ENCODE data around the gene RPS27L. TPM values are rescaled to one million over a fixed set of nuclear protein-coding genes. Genes with fewer than 3 reads are reported as not detected.

The RPS27L gene
- total RNA-seq, 1 experiment from 2014 or later: 133 TPM

DNA sequence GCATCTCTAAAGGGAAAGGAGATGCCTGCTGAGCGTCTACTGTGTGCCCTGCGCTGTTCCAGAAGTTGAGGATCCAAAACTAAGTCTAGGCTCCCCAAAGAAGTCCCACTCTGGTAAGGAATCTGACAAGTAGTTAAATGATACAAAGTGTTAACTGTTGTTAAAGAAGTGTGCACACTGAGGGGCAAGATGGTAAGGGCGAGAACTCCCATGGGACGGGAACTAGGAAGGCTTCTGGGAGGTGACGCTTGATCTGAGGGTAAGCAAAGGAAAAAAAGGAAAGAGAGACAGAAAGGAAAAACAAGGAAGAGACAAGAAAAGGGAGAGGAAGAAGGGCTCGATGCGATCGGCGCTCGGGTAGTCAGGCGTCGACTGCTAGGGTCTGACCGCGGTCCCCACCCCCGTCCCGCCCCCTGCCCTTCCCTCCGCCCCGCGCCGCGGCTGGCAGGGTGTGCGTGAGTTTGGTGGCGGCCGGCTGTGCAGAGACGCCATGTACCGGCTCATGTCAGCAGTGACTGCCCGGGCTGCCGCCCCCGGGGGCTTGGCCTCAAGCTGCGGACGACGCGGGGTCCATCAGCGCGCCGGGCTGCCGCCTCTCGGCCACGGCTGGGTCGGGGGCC, 35.8 kb downstream of the RPS27L start, which contains the start of gene LACTB (continued):
- TF ChIP-seq, protein P1, sequence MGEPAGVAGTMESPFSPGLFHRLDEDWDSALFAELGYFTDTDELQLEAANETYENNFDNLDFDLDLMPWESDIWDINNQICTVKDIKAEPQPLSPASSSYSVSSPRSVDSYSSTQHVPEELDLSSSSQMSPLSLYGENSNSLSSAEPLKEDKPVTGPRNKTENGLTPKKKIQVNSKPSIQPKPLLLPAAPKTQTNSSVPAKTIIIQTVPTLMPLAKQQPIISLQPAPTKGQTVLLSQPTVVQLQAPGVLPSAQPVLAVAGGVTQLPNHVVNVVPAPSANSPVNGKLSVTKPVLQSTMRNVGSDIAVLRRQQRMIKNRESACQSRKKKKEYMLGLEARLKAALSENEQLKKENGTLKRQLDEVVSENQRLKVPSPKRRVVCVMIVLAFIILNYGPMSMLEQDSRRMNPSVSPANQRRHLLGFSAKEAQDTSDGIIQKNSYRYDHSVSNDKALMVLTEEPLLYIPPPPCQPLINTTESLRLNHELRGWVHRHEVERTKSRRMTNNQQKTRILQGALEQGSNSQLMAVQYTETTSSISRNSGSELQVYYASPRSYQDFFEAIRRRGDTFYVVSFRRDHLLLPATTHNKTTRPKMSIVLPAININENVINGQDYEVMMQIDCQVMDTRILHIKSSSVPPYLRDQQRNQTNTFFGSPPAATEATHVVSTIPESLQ (CRISPR knock-in tag; IDR thresholded peaks at IDR 0.05): no peak

DNA sequence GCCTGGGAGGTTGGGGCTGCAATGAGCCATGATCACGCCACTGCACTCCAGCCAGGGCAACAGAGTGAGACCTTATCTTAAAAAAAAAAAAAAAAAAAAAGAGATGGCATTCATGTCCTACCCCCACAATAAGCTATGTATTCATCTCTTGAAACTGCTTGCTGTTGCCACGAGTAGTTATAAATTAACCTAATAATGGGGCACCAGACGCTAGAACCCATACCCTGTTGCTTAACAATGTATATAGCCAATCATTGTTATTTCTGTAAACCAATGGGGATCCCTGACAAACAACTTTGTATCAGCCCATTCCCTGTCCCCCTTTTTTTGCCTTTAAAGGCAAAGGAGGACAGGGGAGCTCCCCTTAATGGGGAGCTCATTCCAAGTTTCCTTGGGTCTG, 38.4 kb downstream of the RPS27L start:
- Mint-ChIP-seq H3K4me1 (peaks cover 10% of the 10 kb centered on the region), H3K9me3 (peaks cover 14% of the 10 kb centered on the region), H3K36me3 (peaks cover 8% of the 10 kb centered on the region), H3K27ac (no peak overlapping the region), H3K4me3 (no peak overlapping the region), H3K27me3 (ENCODE audit: low read depth) (no peaks in the 10 kb centered on the region; the same call in 1 of the 2 replicates)
- POLR2A ChIA-PET: no interaction called here
- ATAC-seq (no peak), DNase-seq (ENCODE audit: low spot score) (no peak)
- CTCF ChIA-PET: no interaction called here
- TF ChIP-seq ZMAT4 (CRISPR knock-in tag; IDR thresholded peaks at IDR 0.05) (no peak), CTCF (IDR thresholded peaks at IDR 0.05) (no peak)

- no peaks in the 10 kb centered on the region; the same call in 1 of the 2 replicates for H3K27me3 Mint-ChIP-seq (ENCODE audit: low read depth)
- H3K27ac Mint-ChIP-seq: no peak overlapping the region
- H3K36me3 Mint-ChIP-seq: peaks cover 4% of the 10 kb centered on the region
- ChIA-PET POLR2A (interaction anchor here (1.0 kb wide), 1 partner anchor 43 kb away, joined by 3 read pairs; the partner anchor contains the start of gene RPS27L), CTCF (interaction anchor here (0.7 kb wide), 1 partner anchor 372 kb away, joined by 3 read pairs; no protein-coding TSS in a partner anchor)
- no peaks in the 10 kb centered on the region for H3K4me1 Mint-ChIP-seq
- no peak for ATAC-seq
- no peak overlapping the region for H3K4me3 Mint-ChIP-seq
- H3K9me3 Mint-ChIP-seq: peaks cover 6% of the 10 kb centered on the region
- DNase-seq (ENCODE audit: low spot score): no peak
- no peak for TF ChIP-seq CREB1 (CRISPR knock-in tag; IDR thresholded peaks at IDR 0.05)
- TF ChIP-seq, protein P2, sequence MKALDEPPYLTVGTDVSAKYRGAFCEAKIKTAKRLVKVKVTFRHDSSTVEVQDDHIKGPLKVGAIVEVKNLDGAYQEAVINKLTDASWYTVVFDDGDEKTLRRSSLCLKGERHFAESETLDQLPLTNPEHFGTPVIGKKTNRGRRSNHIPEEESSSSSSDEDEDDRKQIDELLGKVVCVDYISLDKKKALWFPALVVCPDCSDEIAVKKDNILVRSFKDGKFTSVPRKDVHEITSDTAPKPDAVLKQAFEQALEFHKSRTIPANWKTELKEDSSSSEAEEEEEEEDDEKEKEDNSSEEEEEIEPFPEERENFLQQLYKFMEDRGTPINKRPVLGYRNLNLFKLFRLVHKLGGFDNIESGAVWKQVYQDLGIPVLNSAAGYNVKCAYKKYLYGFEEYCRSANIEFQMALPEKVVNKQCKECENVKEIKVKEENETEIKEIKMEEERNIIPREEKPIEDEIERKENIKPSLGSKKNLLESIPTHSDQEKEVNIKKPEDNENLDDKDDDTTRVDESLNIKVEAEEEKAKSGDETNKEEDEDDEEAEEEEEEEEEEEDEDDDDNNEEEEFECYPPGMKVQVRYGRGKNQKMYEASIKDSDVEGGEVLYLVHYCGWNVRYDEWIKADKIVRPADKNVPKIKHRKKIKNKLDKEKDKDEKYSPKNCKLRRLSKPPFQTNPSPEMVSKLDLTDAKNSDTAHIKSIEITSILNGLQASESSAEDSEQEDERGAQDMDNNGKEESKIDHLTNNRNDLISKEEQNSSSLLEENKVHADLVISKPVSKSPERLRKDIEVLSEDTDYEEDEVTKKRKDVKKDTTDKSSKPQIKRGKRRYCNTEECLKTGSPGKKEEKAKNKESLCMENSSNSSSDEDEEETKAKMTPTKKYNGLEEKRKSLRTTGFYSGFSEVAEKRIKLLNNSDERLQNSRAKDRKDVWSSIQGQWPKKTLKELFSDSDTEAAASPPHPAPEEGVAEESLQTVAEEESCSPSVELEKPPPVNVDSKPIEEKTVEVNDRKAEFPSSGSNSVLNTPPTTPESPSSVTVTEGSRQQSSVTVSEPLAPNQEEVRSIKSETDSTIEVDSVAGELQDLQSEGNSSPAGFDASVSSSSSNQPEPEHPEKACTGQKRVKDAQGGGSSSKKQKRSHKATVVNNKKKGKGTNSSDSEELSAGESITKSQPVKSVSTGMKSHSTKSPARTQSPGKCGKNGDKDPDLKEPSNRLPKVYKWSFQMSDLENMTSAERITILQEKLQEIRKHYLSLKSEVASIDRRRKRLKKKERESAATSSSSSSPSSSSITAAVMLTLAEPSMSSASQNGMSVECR (CRISPR knock-in tag; IDR thresholded peaks at IDR 0.05; ENCODE audit: borderline replicate concordance): no peak
- TF ChIP-seq ZNF219 (CRISPR knock-in tag; IDR thresholded peaks at IDR 0.05; ENCODE audit: borderline replicate concordance): no peak
- TF ChIP-seq TEAD4 (CRISPR knock-in tag; IDR thresholded peaks at IDR 0.05): no peak
- TF ChIP-seq, protein P3, sequence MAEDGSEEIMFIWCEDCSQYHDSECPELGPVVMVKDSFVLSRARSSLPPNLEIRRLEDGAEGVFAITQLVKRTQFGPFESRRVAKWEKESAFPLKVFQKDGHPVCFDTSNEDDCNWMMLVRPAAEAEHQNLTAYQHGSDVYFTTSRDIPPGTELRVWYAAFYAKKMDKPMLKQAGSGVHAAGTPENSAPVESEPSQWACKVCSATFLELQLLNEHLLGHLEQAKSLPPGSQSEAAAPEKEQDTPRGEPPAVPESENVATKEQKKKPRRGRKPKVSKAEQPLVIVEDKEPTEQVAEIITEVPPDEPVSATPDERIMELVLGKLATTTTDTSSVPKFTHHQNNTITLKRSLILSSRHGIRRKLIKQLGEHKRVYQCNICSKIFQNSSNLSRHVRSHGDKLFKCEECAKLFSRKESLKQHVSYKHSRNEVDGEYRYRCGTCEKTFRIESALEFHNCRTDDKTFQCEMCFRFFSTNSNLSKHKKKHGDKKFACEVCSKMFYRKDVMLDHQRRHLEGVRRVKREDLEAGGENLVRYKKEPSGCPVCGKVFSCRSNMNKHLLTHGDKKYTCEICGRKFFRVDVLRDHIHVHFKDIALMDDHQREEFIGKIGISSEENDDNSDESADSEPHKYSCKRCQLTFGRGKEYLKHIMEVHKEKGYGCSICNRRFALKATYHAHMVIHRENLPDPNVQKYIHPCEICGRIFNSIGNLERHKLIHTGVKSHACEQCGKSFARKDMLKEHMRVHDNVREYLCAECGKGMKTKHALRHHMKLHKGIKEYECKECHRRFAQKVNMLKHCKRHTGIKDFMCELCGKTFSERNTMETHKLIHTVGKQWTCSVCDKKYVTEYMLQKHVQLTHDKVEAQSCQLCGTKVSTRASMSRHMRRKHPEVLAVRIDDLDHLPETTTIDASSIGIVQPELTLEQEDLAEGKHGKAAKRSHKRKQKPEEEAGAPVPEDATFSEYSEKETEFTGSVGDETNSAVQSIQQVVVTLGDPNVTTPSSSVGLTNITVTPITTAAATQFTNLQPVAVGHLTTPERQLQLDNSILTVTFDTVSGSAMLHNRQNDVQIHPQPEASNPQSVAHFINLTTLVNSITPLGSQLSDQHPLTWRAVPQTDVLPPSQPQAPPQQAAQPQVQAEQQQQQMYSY (CRISPR knock-in tag; IDR thresholded peaks at IDR 0.05): no peak
- no peak for TF ChIP-seq ESRRA (CRISPR knock-in tag; IDR thresholded peaks at IDR 0.05; ENCODE audit: borderline replicate concordance)
- TF ChIP-seq NR2C2 (CRISPR knock-in tag; IDR thresholded peaks at IDR 0.05): no peak
- TF ChIP-seq GRHL2 (CRISPR knock-in tag; IDR thresholded peaks at IDR 0.05; ENCODE audit: insufficient replicate concordance, severe bottlenecking): no peak
- no peak for TF ChIP-seq MYBL2 (CRISPR knock-in tag; IDR thresholded peaks at IDR 0.05)
- no peak for TF ChIP-seq TCF7 (CRISPR knock-in tag; IDR thresholded peaks at IDR 0.05; ENCODE audit: low read depth)
- no peak for TF ChIP-seq NR1H2 (CRISPR knock-in tag; IDR thresholded peaks at IDR 0.05)
- no peak for TF ChIP-seq CBFB (CRISPR knock-in tag; IDR thresholded peaks at IDR 0.05; ENCODE audit: low read depth)
- no peak for TF ChIP-seq FOXP1 (CRISPR knock-in tag; IDR thresholded peaks at IDR 0.05; ENCODE audit: borderline replicate concordance)
- TF ChIP-seq CREM (CRISPR knock-in tag; IDR thresholded peaks at IDR 0.05): no peak
- TF ChIP-seq ZSCAN18 (CRISPR knock-in tag; IDR thresholded peaks at IDR 0.05): no peak
- TF ChIP-seq SMAD4 (CRISPR knock-in tag; IDR thresholded peaks at IDR 0.05): no peak
These were observed 42.8 kb downstream of the RPS27L start for GRCh38 chr15:63114465-63114864.
